ENCODE data around the gene FLNA.

The FLNA gene

GRCh38 chrX:154380153-154380552, 5.7 kb upstream of the FLNA start:
- H3K4me3 ChIP-seq, result peak overlapping the region; percentile 56 to 84 (median 68)
- peak overlapping the region in 20 of 21 experiments; percentile 93 to 100 (median 97) for H3K27ac ChIP-seq

GRCh38 chrX:154379569-154379951, 5.1 kb upstream of the FLNA start:
- Histone ChIP-seq H3K27ac (peak overlapping the region; percentile 89 to 100 (median 97)), H3K4me3 (peak overlapping the region; percentile 56 to 84 (median 68))

- peak within 1 kb of the TSS; percentile 56 to 84 (median 68) for H3K4me3 ChIP-seq
- peak within 1 kb of the TSS; percentile 89 to 100 (median 97) for H3K27ac ChIP-seq
Observed at GRCh38 chrX:154378799-154379568, 4.5 kb upstream of the FLNA start, which contains the start of gene EMD. TSS of gene EMD (plus strand) at chrX:154379295. CDS start at chrX:154379485, 190 bp downstream.

GRCh38 chrX:154378059-154378798, 3.8 kb upstream of the FLNA start:
- H3K4me3 ChIP-seq, result peak overlapping the region; percentile 33 to 45 (median 39)
- H3K27ac ChIP-seq, result peak overlapping the region; percentile 84 to 97 (median 92)

GRCh38 chrX:154376774-154377173, 2.3 kb upstream of the FLNA start:
- no peak overlapping the region for H3K4me3 ChIP-seq
- H3K27ac ChIP-seq, result peak overlapping the region in 4 of 21 experiments; percentile 46 to 97 (median 74)

- Histone ChIP-seq H3K27ac (peak overlapping the region in 14 of 21 experiments; percentile 57 to 95 (median 74)), H3K4me3 (peak overlapping the region in 6 of 7 experiments; percentile 32 to 74 (median 38))
Observed at GRCh38 chrX:154375156-154375504, 696 bp upstream of the FLNA start.

GRCh38 chrX:154373340-154374306, 811 bp downstream of the FLNA start:
- Histone ChIP-seq H3K4me3 (peak overlapping the region; percentile 32 to 74 (median 37)), H3K27ac (peak overlapping the region in 20 of 21 experiments; percentile 15 to 98 (median 75))

GRCh38 chrX:154372612-154373022, 1.8 kb downstream of the FLNA start:
- peak overlapping the region in 17 of 21 experiments; percentile 20 to 98 (median 83) for H3K27ac ChIP-seq

GRCh38 chrX:154371789-154372300, 2.6 kb downstream of the FLNA start:
- peak overlapping the region; percentile 56 to 74 (median 64) for H3K4me3 ChIP-seq
- peak overlapping the region in 20 of 21 experiments; percentile 42 to 98 (median 83) for H3K27ac ChIP-seq

More at GRCh38 chrX:154372612-154373022, 1.8 kb downstream of the FLNA start:
- peak overlapping the region in 5 of 7 experiments; percentile 36 to 74 (median 70) for H3K4me3 ChIP-seq

- Histone ChIP-seq H3K4me3 (peak overlapping the region; percentile 56 to 74 (median 64)), H3K27ac (peak overlapping the region; percentile 15 to 98 (median 89))
Observed at GRCh38 chrX:154371017-154371788, 3.2 kb downstream of the FLNA start.

- Histone ChIP-seq H3K27ac (peak overlapping the region; percentile 15 to 98 (median 88)), H3K4me3 (peak overlapping the region; percentile 56 to 74 (median 64))
Observed at GRCh38 chrX:154370300-154371016, 4.0 kb downstream of the FLNA start.

GRCh38 chrX:154369449-154370299, 4.8 kb downstream of the FLNA start:
- peak overlapping the region; percentile 67 to 98 (median 89) for H3K27ac ChIP-seq
- peak overlapping the region; percentile 56 to 74 (median 64) for H3K4me3 ChIP-seq

- H3K4me3 ChIP-seq, result peak overlapping the region; percentile 56 to 74 (median 64)
Observed at GRCh38 chrX:154368630-154369448, 5.6 kb downstream of the FLNA start.

GRCh38 chrX:154367474-154368308, 6.7 kb downstream of the FLNA start:
- Histone ChIP-seq H3K27ac (peak overlapping the region; percentile 10 to 98 (median 89)), H3K4me3 (peak overlapping the region in 4 of 7 experiments; percentile 63 to 74 (median 70))

More at GRCh38 chrX:154368630-154369448, 5.6 kb downstream of the FLNA start:
- peak overlapping the region; percentile 67 to 98 (median 89) for H3K27ac ChIP-seq

- Histone ChIP-seq H3K4me3 (no peak overlapping the region), H3K27ac (peak overlapping the region in 7 of 21 experiments; percentile 4 to 95 (median 59))
Observed at GRCh38 chrX:154366666-154367055, 7.8 kb downstream of the FLNA start.
